Left lung (tissue), 10 donors: ENCODE measurements around the gene RERE. TPM values are rescaled to one million over a fixed set of nuclear protein-coding genes. Genes with fewer than 3 reads are reported as not detected.
A peak's percentile ranks its signal among the peaks of the same experiment; 100 is the strongest.

Experiments
- ATAC-seq: fragments of 200-7000 bp; cut with Tn5 transposase; one replicate; pipeline ENCODE4 v1.9.1; 2020; ENCODE audit warnings: moderate library complexity
- DNase-seq, 4 donors: peaks; one replicate each; pipeline ENCODE4 v3.0.0-alpha.2; 2013 to 2020
- H3K27ac ChIP-seq, 2 donors: fragments of 200-600 bp; sonication (generic) in 1 of 2; one replicate each; pipeline versions ENCODE4 v1.5.0 to v1.8.0; 2020 to 2021
- H3K27me3 ChIP-seq, 2 donors: fragments of 200-600 bp; sonication (generic) in 1 of 2; one replicate each; pipeline versions ENCODE4 v1.5.0 to v1.8.0; 2020 to 2021
- H3K36me3 ChIP-seq, 2 donors: fragments of 200-600 bp; sonication (generic) in 1 of 2; one replicate each; pipeline versions ENCODE4 v1.5.0 to v1.8.0; 2020 to 2021
- H3K4me1 ChIP-seq, 2 donors: fragments of 200-600 bp; one replicate each; pipeline ENCODE4 v1.8.0; 2021
- H3K4me3 ChIP-seq, 2 donors: fragments of 200-600 bp; sonication (generic) in 1 of 2; one replicate each; pipeline versions ENCODE4 v1.5.0 to v1.8.0; 2020 to 2021; ENCODE audit warnings: mild to moderate bottlenecking in 1 of 2
- H3K9me3 ChIP-seq, 2 donors: fragments of 200-600 bp; sonication (generic) in 1 of 2; one replicate each; pipeline versions ENCODE4 v1.5.0 to v1.8.0; 2020 to 2021
- intact Hi-C, 2 donors: fragments of 100-400 bp; cut with DNase I; formaldehyde crosslinking; loops; one replicate each; pipeline versions ENCODE4 v1.11.2 to v1.14.2; 2022
- polyA plus RNA-seq, 6 donors: library from polyadenylated mRNA; unstranded; fragments of 120-200 nt; gene quantifications; one replicate each; pipeline ENCODE4 v1.2.1, GENCODE V29; 2013; ENCODE audit not compliant: insufficient read length in 6 of 6
- total RNA-seq, 2 donors: library from RNA; stranded (reverse); fragmentation: NEBNext Ultra II Directional; extraction: Animal tissue kit (Norgen Biotek cat#: 25700); gene quantifications; one replicate each; pipeline ENCODE4 v1.2.1, GENCODE V29; 2021
- TF ChIP-seq, protein P1 (sequence below), 2 donors: fragments of 200-600 bp; sonication (generic) in 1 of 2; IDR thresholded peaks; one replicate each; pipeline versions ENCODE4 v1.5.0 to v1.8.0; 2021; ENCODE audit warnings: antibody characterized with exemption in 2 of 2
- donor health status: DM: no; HTN: yes; CAD: no.
- donor health status: DM: no; HTN: no; CAD: no.

The RERE gene
- total and polyA plus RNA-seq, 8 donors, result 73.3 to 135 (median 130) TPM

- no peak for ATAC-seq
- Histone ChIP-seq H3K27ac (no peak overlapping the region), H3K9me3 (no peaks in the 10 kb centered on the region), H3K4me1 (no peaks in the 10 kb centered on the region), H3K4me3 (no peak overlapping the region), H3K27me3 (no peaks in the 10 kb centered on the region), H3K36me3 (no peaks in the 10 kb centered on the region)
- DNase-seq, result no peak
- TF ChIP-seq, protein P1, sequence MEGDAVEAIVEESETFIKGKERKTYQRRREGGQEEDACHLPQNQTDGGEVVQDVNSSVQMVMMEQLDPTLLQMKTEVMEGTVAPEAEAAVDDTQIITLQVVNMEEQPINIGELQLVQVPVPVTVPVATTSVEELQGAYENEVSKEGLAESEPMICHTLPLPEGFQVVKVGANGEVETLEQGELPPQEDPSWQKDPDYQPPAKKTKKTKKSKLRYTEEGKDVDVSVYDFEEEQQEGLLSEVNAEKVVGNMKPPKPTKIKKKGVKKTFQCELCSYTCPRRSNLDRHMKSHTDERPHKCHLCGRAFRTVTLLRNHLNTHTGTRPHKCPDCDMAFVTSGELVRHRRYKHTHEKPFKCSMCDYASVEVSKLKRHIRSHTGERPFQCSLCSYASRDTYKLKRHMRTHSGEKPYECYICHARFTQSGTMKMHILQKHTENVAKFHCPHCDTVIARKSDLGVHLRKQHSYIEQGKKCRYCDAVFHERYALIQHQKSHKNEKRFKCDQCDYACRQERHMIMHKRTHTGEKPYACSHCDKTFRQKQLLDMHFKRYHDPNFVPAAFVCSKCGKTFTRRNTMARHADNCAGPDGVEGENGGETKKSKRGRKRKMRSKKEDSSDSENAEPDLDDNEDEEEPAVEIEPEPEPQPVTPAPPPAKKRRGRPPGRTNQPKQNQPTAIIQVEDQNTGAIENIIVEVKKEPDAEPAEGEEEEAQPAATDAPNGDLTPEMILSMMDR (IDR thresholded peaks at IDR 0.05), result no peak
- intact Hi-C loops, result no loop called here
Observed at GRCh38 chr1:8333246-8333987, 484.0 kb downstream of the RERE start.

DNA sequence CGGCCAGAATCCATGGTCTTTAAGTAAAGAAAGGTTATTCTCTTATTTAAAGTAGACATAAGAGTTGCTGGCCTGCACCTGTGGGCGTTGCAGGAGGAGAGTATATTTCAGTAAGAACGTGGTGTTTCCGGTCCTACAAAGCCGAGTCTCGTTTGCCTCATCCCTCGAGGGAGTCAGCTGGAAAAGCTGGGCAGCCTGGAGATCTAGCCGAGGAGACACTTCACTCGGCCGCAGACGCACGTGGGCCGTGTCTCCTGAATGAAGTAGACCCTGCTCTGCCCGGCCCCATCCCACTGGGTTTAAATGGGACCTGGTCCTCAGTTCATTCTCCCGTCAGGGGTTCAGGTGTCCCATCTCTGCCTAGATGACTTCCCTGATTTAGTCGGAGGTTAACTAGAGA is 484.6 kb downstream of the RERE start:
- Histone ChIP-seq H3K27me3 (no peaks in the 10 kb centered on the region), H3K4me1 (no peaks in the 10 kb centered on the region), H3K4me3 (no peak overlapping the region), H3K27ac (no peak overlapping the region), H3K36me3 (no peaks in the 10 kb centered on the region), H3K9me3 (no peaks in the 10 kb centered on the region)
- no peak for ATAC-seq
- intact Hi-C loops, result no loop called here
- DNase-seq, result no peak
- TF ChIP-seq, protein P1 (IDR thresholded peaks at IDR 0.05), result no peak

DNA sequence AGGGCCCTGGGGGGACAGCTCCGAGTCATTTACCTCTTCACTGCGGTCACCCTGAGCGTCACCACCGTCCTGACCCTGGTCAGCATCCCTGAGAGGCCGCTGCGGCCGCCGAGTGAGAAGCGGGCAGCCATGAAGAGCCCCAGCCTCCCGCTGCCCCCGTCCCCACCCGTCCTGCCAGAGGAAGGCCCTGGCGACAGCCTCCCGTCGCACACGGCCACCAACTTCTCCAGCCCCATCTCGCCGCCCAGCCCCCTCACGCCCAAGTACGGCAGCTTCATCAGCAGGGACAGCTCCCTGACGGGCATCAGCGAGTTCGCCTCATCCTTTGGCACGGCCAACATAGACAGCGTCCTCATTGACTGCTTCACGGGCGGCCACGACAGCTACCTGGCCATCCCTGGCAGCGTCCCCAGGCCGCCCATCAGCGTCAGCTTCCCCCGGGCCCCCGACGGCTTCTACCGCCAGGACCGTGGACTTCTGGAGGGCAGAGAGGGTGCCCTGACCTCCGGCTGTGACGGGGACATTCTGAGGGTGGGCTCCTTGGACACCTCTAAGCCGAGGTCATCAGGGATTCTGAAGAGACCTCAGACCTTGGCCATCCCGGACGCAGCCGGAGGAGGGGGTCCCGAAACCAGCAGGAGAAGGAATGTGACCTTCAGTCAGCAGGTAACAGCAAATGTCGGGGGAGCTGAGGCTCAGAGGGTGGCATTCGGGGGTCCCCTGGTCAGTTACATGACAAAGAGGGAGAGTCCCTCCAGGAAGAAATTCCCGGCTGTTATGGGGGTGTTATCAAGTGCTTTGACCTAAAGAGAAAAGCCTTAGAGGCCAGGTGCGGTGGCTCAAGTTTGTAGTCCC is 486.9 kb downstream of the RERE start:
- H3K9me3 ChIP-seq, result no peaks in the 10 kb centered on the region
- intact Hi-C loops, result no loop called here
- no peak overlapping the region for H3K27ac ChIP-seq
- no peaks in the 10 kb centered on the region for H3K27me3 ChIP-seq
- H3K36me3 ChIP-seq, result no peaks in the 10 kb centered on the region
- DNase-seq (peak in 1 of 4 donors; percentile 67), ATAC-seq (no peak)
- H3K4me1 ChIP-seq, result no peaks in the 10 kb centered on the region
- no peak overlapping the region for H3K4me3 ChIP-seq
- TF ChIP-seq, protein P1 (IDR thresholded peaks at IDR 0.05), result no peak

- DNase-seq (no peak), ATAC-seq (no peak)
- TF ChIP-seq, protein P1 (IDR thresholded peaks at IDR 0.05), result no peak
- Histone ChIP-seq H3K4me1 (no peaks in the 10 kb centered on the region), H3K9me3 (no peaks in the 10 kb centered on the region), H3K4me3 (no peak overlapping the region), H3K27me3 (no peaks in the 10 kb centered on the region), H3K36me3 (no peaks in the 10 kb centered on the region), H3K27ac (no peak overlapping the region)
- intact Hi-C loops, result no loop called here
Observed at GRCh38 chr1:8329858-8330257, 487.6 kb downstream of the RERE start.

- ATAC-seq, result no peak
Observed at GRCh38 chr1:8329439-8329838, 488.0 kb downstream of the RERE start.

More at GRCh38 chr1:8329439-8329838, 488.0 kb downstream of the RERE start:
- H3K4me3 ChIP-seq, result no peak overlapping the region
- no peaks in the 10 kb centered on the region for H3K36me3 ChIP-seq
- no peaks in the 10 kb centered on the region for H3K4me1 ChIP-seq
- no peak overlapping the region for H3K27ac ChIP-seq
- intact Hi-C loops, result no loop called here
- TF ChIP-seq, protein P1 (IDR thresholded peaks at IDR 0.05), result no peak
- no peak for DNase-seq
- H3K27me3 ChIP-seq, result no peaks in the 10 kb centered on the region
- H3K9me3 ChIP-seq, result no peaks in the 10 kb centered on the region
